Natural killer cell treated with Interleukin-12 subunit alpha and Interleukin-12 subunit beta and Interleukin-15 and Interleukin-18, amount 100 ng/mL, for 72 hours (primary cell): Measurements from ENCODE around the gene DRAXIN. TPM values are rescaled to one million over a fixed set of nuclear protein-coding genes. Genes with fewer than 3 reads are reported as not detected.
"Not testable (repeated sequence)": the region's sequence is repeated elsewhere in the genome, so short reads cannot be mapped to it uniquely, and the experiment has no call there.

Experiments
- ATAC-seq, 2 donors: fragments of 150-1000 bp; cut with Tn5 transposase in 1 of 2; sonication (Bioruptor Pico), chemical (Tn5 transposase) in 1 of 2; 2 replicates each; pipeline ENCODE4 v1.10.0; 2021
- DNase-seq: peaks from one replicate; pipeline ENCODE4 v3.0.0; 2022; ENCODE audit warnings: low spot score
- H3K27ac Mint-ChIP-seq, 2 donors: 1 replicate in 1 of 2; 2 replicates in 1 of 2; pipeline ENCODE4 v1.8.0; 2022; ENCODE audit warnings: mixed read lengths in 2 of 2, mild to moderate bottlenecking in 1 of 2, moderate library complexity in 1 of 2
- H3K27me3 Mint-ChIP-seq, 2 donors: 1 replicate in 1 of 2; 2 replicates in 1 of 2; pipeline ENCODE4 v1.8.0; 2022; ENCODE audit warnings: mixed read lengths in 2 of 2
- H3K36me3 Mint-ChIP-seq: one replicate; pipeline ENCODE4 v1.8.0; 2022; ENCODE audit warnings: mixed read lengths
- H3K4me1 Mint-ChIP-seq, 2 donors: 1 replicate in 1 of 2; 2 replicates in 1 of 2; pipeline ENCODE4 v1.8.0; 2022; ENCODE audit warnings: low read depth in 2 of 2, mixed read lengths in 2 of 2, mild to moderate bottlenecking in 1 of 2
- H3K4me3 Mint-ChIP-seq: one replicate; pipeline ENCODE4 v1.8.0; 2022; ENCODE audit warnings: mixed read lengths
- H3K9me3 Mint-ChIP-seq: 2 replicates; pipeline ENCODE4 v1.8.0; 2022; ENCODE audit warnings: mixed read lengths
- total RNA-seq, 2 donors: library from RNA; stranded (reverse); gene quantifications; one replicate each; pipeline ENCODE4 v1.2.3, GENCODE V29; 2022

The DRAXIN gene
- total RNA-seq = 10 to 100 TPM; 29.3 to 41.5 TPM

DNA sequence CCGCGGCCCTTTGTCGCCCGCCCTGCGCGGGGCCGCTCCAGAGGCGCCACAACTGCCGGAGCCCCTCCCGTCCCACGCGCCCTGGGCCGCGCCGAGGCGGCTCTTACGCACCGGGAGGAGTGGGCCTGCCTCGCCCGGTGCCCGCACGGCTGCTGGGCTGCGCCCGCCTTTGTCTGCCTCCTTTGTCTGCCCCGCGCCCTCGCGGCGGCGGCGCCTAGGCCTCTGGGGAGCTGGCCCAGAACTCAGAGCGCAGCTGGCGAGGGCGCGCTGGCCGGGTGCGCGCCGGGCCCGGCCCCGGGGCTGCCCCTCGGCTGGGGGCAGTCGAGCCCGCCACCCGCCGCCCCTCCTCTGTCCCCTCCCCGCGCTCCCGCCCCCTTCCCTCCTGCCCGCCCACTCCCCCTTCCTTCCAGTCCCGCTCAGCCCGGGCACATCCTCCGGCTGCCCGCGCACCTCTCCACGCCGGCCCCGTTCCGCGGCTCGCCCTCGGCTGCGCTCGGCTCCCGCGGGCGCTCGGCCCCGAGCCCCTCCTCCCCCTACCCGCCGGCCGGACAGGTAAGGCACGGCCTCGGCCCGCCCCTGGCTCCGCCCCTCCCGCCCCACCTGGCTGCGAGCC lies at the start of gene DRAXIN:
TSS of gene DRAXIN (plus strand) at position 409 of the 613 bp plus-strand sequence. CDS start 14,549 bp downstream, outside the sequence.
- ATAC-seq = peak; percentile 60 to 81
- peak; percentile 77 for DNase-seq
- Mint-ChIP-seq H3K36me3 (no peaks in the 10 kb centered on the region), H3K4me3 (peak within 1 kb of the TSS; percentile 85), H3K27me3 (peaks cover 0 to 8% of the 10 kb centered on the region in 2 donors), H3K4me1 (peaks cover 27 to 28% of the 10 kb centered on the region in 2 donors), H3K9me3 (no peaks in the 10 kb centered on the region), H3K27ac (peak within 1 kb of the TSS; percentile 65 to 75)

- no peak for ATAC-seq
- no peaks in the 10 kb centered on the region for H3K36me3 Mint-ChIP-seq
- no peaks in the 10 kb centered on the region for H3K27me3 Mint-ChIP-seq
- H3K4me1 Mint-ChIP-seq = peaks cover 0 to 8% of the 10 kb centered on the region in 2 donors
- no peak for DNase-seq
- H3K4me3 Mint-ChIP-seq = no peak overlapping the region
- no peaks in the 10 kb centered on the region for H3K9me3 Mint-ChIP-seq
- no peak overlapping the region for H3K27ac Mint-ChIP-seq
These were observed 49.7 kb upstream of the DRAXIN start for GRCh38 chr1:11641776-11642305.

DNA sequence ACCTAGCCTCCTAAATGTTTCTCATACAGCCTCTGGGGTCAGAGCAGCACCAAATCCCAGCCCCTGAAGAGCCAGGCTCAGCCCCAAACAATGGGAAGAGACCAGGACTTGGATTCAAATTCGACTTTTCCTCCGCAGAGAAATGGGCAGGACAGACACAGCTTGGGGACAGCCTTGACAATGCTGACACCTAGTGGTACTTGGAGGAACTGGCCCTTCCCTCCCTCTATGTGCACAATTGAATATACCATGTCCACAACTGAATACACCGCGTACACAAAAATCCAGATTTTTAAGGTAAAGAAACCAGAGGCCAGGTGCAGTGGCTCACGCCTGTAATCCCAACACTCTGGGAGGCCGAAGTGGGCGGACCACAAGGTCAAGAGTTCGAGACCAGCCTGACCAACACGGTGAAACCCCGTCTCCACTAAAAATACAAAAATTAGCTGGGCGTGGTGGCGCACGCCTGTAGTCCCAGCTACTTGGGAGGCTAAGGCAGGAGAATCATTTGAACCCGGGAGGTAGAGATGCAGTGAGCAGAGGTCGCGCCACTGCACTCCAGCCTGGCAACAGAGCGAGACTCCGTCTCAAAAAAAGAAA lies 49.0 kb upstream of the DRAXIN start:
- ATAC-seq = peak; percentile 69 to 82
- H3K9me3 Mint-ChIP-seq, H3K36me3 Mint-ChIP-seq, H3K27ac Mint-ChIP-seq, H3K4me1 Mint-ChIP-seq, H3K4me3 Mint-ChIP-seq, H3K27me3 Mint-ChIP-seq: not testable (repeated sequence)
- DNase-seq = peak; percentile 76

GRCh38 chr1:11643782-11644181 lies 47.7 kb upstream of the DRAXIN start:
- no peak overlapping the region for H3K4me3 Mint-ChIP-seq
- H3K36me3 Mint-ChIP-seq = no peaks in the 10 kb centered on the region
- DNase-seq (no peak), ATAC-seq (no peak)
- no peaks in the 10 kb centered on the region for H3K27me3 Mint-ChIP-seq
- no peaks in the 10 kb centered on the region for H3K9me3 Mint-ChIP-seq
- peak overlapping the region in 1 of 2 donors; percentile 43 for H3K27ac Mint-ChIP-seq
- H3K4me1 Mint-ChIP-seq = peaks cover 0 to 8% of the 10 kb centered on the region in 2 donors

DNA sequence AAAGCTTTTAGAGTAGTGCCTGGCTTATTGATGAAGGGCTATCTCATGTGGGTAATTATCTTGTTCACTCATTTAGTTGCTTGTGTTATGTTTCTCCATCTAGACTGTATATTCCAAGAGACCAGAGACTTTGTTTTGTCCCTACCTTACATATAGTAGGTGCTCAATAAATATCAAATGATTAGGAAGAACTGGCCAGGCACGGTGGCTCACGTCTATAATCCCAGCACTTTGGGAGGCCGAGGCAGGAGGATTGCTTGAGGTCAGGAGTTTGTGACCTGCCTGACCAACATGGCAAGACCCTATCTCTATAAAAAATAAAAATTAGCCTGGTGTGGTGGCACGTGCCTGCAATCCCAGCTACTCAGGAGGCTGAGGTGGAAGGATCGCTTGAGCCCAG lies 46.2 kb upstream of the DRAXIN start:
- DNase-seq = no peak
- ATAC-seq = no peak
- Mint-ChIP-seq H3K4me3 (no peak overlapping the region), H3K36me3 (no peaks in the 10 kb centered on the region), H3K4me1 (peaks cover 7 to 15% of the 10 kb centered on the region in 2 donors), H3K27ac (no peak overlapping the region), H3K9me3 (no peaks in the 10 kb centered on the region), H3K27me3 (no peaks in the 10 kb centered on the region)

DNA sequence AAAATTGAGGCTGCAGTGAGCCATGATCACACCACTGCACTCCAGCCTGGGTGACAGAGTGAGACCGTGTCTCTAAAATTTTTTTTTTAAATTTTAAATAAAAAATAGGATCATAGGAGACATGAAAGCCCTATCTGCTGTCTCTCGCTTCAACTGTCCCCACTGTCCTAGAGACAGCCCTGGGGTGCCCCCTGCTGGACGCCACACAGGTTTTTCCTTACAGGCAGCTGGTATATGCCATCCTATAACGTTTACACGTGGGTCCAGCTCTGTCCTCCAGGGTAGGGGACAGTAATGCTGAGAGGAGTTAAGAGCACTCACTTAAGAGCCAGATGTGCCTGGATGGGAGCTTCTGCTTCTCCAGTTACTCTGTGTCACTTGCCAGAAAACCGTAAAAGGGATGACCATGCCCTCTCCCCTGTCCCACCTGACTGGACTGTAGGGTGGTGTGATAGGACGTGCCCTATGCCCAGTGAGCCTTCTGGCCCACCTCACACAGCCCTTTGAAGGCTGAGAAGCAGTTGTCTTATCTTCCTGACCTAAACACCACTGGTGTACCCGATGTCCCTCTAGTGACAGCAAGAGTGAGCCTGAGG lies 45.7 kb upstream of the DRAXIN start:
- Mint-ChIP-seq H3K36me3 (no peaks in the 10 kb centered on the region), H3K9me3 (no peaks in the 10 kb centered on the region), H3K4me3 (no peak overlapping the region), H3K27me3 (no peaks in the 10 kb centered on the region), H3K27ac (no peak overlapping the region), H3K4me1 (peaks cover 12 to 16% of the 10 kb centered on the region in 2 donors)
- DNase-seq (peak; percentile 83), ATAC-seq (peak in 1 of 2 donors; percentile 43)

DNA sequence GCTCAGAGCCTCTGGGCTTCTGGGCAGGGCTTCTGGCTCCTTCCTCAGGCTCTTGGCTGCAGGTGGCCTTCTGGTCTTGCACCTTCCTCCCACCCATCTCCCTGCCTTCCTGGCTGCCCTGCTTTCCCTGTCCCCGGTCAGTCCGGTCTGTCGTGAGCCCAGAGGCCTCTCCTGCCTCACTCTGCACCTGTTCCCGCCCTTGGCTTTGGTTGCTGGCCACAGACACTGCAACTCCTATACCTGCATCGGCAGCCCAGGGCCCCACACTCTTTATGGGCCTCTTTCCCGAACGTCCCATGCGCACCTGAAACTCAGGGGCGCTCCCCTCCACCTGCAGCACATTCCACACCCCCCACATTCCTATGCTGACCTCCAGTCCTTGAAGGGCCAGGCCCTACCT lies 45.2 kb upstream of the DRAXIN start:
- peaks cover 17 to 22% of the 10 kb centered on the region in 2 donors for H3K4me1 Mint-ChIP-seq
- ATAC-seq (no peak), DNase-seq (no peak)
- no peaks in the 10 kb centered on the region for H3K36me3 Mint-ChIP-seq
- no peaks in the 10 kb centered on the region for H3K27me3 Mint-ChIP-seq
- peak overlapping the region in 1 of 2 donors; percentile 47 for H3K27ac Mint-ChIP-seq
- no peaks in the 10 kb centered on the region for H3K9me3 Mint-ChIP-seq
- H3K4me3 Mint-ChIP-seq = no peak overlapping the region

GRCh38 chr1:11647333-11647732 lies 44.2 kb upstream of the DRAXIN start:
- Mint-ChIP-seq H3K4me3 (no peak overlapping the region), H3K9me3 (no peaks in the 10 kb centered on the region), H3K27me3 (no peaks in the 10 kb centered on the region), H3K36me3 (no peaks in the 10 kb centered on the region), H3K27ac (peak overlapping the region in 1 of 2 donors; percentile 47), H3K4me1 (peaks cover 26 to 27% of the 10 kb centered on the region in 2 donors)
- ATAC-seq (no peak), DNase-seq (no peak)

DNA sequence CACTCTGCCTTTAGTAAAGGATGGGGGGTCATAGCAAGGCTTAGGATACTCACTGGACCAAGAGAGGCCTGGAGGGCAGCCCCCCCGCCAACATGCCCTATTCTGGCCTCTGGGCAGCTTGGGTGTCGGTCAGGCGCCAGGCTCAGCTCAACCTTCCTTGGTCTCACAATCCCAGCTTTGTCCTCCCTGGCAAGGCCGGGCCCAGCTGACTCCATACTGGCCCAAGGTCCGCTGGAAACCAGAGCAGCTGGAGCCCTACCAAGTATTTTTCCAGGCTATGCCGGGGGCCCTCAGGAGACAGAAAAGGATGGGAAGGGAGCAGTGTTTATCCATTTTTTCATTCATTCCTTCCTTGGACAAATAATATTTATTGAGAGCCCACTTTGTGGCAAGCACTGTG lies 43.5 kb upstream of the DRAXIN start:
- Mint-ChIP-seq H3K36me3 (no peaks in the 10 kb centered on the region), H3K27me3 (no peaks in the 10 kb centered on the region), H3K4me3 (no peak overlapping the region), H3K4me1 (peaks cover 25 to 27% of the 10 kb centered on the region in 2 donors), H3K27ac (no peak overlapping the region), H3K9me3 (no peaks in the 10 kb centered on the region)
- DNase-seq (no peak), ATAC-seq (no peak)

DNA sequence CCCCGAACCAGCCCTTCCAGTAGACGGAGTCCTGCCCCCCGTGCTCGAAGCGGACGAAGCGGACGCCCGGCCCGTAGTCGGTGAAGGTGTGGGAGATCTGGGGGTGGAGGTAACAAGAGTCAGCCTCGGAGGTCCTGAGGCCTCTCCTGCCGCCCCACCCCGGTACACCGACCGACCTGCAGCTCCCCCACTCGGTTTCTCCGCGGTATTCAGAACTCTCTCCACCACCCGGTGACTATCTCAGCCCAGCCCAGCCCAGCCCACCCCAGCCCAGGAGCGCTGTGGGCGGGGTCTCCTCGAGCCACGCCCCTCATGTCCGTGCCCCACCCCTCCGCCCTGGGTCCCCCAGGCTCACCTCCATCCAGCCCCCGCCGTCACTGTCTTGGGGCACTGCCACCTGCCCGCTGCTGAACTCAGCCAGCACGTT lies 42.8 kb upstream of the DRAXIN start:
- Mint-ChIP-seq H3K27me3 (no peaks in the 10 kb centered on the region), H3K4me3 (no peak overlapping the region), H3K9me3 (no peaks in the 10 kb centered on the region), H3K36me3 (no peaks in the 10 kb centered on the region), H3K27ac (no peak overlapping the region), H3K4me1 (peaks cover 25 to 27% of the 10 kb centered on the region in 2 donors)
- ATAC-seq = peak in 1 of 2 donors; percentile 43
- no peak for DNase-seq

DNA sequence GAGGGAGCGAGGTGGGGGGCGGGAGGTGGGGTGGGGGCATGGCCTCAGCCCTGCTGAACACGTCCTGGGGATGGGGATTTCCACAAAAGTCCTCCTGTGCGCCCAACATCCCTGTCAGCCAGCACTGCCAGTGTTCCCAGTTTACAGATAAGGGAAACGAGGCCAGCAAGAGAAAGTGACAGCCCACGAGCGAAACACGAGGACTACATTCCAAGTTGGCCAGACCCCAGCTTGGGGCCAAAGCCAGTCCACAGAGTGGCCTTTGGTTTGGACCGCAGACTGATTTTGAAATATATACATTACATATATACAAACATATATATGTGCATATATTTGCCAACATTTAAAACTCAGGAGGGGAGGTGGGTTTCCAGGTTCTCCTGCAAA lies 42.3 kb upstream of the DRAXIN start:
- Mint-ChIP-seq H3K27me3 (no peaks in the 10 kb centered on the region), H3K27ac (no peak overlapping the region), H3K36me3 (no peaks in the 10 kb centered on the region)

DNA sequence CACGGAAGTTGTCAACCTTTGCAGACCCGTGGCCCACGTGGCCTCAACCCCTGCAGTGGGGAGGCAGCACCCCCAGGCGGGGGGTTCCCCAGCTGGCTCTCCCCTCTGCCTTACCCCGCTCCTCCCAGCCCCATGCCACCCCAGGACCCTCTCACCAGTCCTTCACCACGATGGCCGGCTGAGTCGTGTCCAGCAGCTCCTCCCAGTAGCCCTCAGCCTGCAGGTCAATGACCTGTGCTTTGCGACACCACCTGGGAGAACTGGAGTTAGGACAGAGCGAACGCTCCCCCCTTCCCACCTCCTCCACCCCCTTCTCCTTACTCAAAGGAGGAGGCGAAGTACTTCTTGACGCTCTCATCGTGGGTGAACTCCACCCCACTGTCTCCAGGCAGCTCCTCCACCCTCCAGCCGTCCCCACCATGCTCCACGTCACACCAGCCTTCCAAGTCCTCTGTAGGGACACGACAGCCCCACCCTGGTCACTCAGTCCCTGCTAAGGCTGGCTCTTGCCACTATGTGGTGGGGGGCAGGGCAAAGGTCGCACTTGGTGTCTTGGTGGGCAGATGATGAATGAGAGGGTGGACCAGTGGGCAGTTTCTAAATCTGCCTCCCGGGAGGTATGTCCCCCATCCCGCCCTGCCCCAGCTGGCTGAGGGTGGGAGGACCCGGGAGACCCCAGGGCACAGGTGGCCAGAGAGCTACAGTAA lies 41.7 kb upstream of the DRAXIN start:
- ATAC-seq (peak in 1 of 2 donors; percentile 1), DNase-seq (no peak)
- Mint-ChIP-seq H3K27ac (peak overlapping the region in 1 of 2 donors; percentile 71), H3K36me3 (no peaks in the 10 kb centered on the region), H3K4me3 (peak overlapping the region; percentile 80), H3K9me3 (no peaks in the 10 kb centered on the region), H3K27me3 (no peaks in the 10 kb centered on the region), H3K4me1 (peaks cover 25 to 27% of the 10 kb centered on the region in 2 donors)

More for the DNA sequence above, 42.3 kb upstream of the DRAXIN start:
- Mint-ChIP-seq H3K4me1 (peaks cover 25 to 27% of the 10 kb centered on the region in 2 donors), H3K9me3 (no peaks in the 10 kb centered on the region), H3K4me3 (no peak overlapping the region)
- ATAC-seq (no peak), DNase-seq (no peak)

GRCh38 chr1:11650331-11650991 lies 41.0 kb upstream of the DRAXIN start:
- no peaks in the 10 kb centered on the region for H3K9me3 Mint-ChIP-seq
- DNase-seq = peak; percentile 95
- H3K27ac Mint-ChIP-seq = peak overlapping the region; percentile 71 to 89
- H3K4me3 Mint-ChIP-seq = peak overlapping the region; percentile 80
- peaks cover 27 to 28% of the 10 kb centered on the region in 2 donors for H3K4me1 Mint-ChIP-seq
- peak; percentile 89 to 92 for ATAC-seq
- H3K36me3 Mint-ChIP-seq = no peaks in the 10 kb centered on the region
- H3K27me3 Mint-ChIP-seq = no peaks in the 10 kb centered on the region
